Epithelial cell of proximal tubule (primary cell): ENCODE results near the gene AUTS2. TPM values are rescaled to one million over a fixed set of nuclear protein-coding genes. Genes with fewer than 3 reads are reported as not detected.
"Not testable (repeated sequence)": the region's sequence is repeated elsewhere in the genome, so short reads cannot be mapped to it uniquely, and the experiment has no call there.

Experiments used
- DNase-seq: peaks from one replicate; pipeline ENCODE4 v3.0.0-alpha.2; 2011; ENCODE audit warnings: low read depth
- H3K4me3 ChIP-seq: 2 replicates; pipeline ENCODE4 v1.5.1; 2011; ENCODE audit warnings: low read depth, mild to moderate bottlenecking, low read length
- CTCF ChIP-seq: conservative IDR thresholded peaks from 2 replicates; pipeline ENCODE4 v1.5.1; 2012; ENCODE audit warnings: low read depth, mild to moderate bottlenecking, low read length
- total RNA-seq: library from RNA; depleted of rRNA; stranded (reverse); fragments of >200 nt; gene quantifications from 2 replicates; pipeline ENCODE4 v1.2.3, GENCODE V29; 2015

Gene AUTS2
- total RNA-seq, 1 donor from 2014 or later: 10.0 TPM

DNA sequence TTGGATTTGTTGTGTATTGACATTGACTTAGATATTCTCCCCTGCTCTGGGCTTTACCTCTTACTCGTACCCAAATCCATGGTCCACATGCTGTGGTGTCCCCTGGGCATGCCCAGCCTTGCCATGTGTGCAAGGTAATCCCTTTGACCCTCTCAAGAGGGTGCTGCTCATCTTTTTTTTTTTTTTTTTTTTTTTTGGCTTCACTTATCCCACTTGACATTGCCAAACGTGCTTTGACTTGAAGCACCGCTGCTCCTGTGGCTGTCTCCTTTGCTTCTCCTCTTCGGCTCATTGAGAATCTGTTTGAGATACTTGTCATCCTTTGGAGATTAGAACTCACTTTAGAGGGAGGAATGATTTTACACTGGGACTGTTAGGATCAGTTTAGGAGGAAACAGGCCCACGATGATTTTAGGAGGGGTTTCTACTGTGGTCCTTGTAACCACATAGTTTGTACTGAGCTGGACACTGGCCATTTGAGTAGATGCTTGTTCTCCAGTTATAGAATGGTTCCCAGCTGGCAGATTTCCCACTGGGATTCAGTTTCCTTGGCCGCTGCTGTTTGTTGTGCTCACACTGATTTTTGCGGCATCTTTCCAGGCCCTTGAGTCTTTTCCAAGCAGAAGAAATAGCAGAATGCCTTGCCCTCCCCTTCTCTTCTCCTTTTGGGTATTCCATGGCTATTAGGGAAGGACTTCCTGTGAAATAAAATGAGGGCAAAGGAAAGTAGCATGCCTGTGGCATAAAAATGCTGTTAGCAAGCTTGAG lies 184.8 kb downstream of the AUTS2 start:
- no peak overlapping the region for H3K4me3 ChIP-seq
- no peak for TF ChIP-seq CTCF
- DNase-seq: no peak

- not testable (repeated sequence) for DNase-seq, H3K4me3 ChIP-seq
These were observed 187.9 kb downstream of the AUTS2 start for GRCh38 chr7:69786130-69786529.

GRCh38 chr7:69786730-69787395 lies 188.6 kb downstream of the AUTS2 start:
- no peak overlapping the region for H3K4me3 ChIP-seq
- no peak for DNase-seq
- TF ChIP-seq CTCF: no peak

- H3K4me3 ChIP-seq: no peak overlapping the region
- no peak for DNase-seq
These were observed 189.6 kb downstream of the AUTS2 start for GRCh38 chr7:69787736-69788431.

GRCh38 chr7:69789563-69789962 lies 191.3 kb downstream of the AUTS2 start:
- no peak for DNase-seq
- TF ChIP-seq CTCF: no peak
- no peak overlapping the region for H3K4me3 ChIP-seq

More at GRCh38 chr7:69787736-69788431, 189.6 kb downstream of the AUTS2 start:
- no peak for TF ChIP-seq CTCF

DNA sequence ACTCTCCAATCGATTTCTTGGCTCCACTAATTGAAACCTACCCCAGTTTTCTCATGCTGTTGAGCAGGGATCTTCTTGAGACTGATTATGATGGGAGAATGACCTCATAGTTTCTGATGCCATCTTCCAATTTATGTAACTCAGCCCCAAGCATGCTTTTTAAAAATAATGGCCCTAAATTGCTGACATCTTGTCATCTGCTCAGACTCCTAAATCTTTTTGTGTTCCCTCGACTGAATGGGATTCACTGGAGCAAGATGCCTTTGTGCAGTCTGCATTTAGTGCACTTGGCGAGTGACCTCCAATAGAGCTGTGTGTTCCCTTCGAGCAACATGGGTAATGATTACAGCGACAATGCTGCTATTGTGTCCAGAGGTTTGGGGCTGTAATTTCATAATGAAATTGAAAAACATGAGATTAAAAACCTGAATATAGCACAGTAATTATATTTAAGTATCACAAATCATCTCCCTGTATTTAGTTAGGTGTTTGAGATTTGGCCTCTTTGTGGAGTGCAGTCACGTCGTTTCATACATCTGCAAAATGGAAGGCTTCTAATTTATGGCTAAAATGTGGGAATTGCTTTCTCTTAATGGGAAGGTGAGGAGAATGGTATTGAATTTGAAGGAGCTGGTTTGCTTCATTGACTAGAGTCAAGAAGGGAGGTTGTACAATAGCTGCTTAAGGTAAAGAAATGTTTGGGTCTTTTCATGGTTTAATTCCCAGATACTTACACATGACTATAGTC lies 192.9 kb downstream of the AUTS2 start:
- no peak overlapping the region for H3K4me3 ChIP-seq
- no peak for DNase-seq
- TF ChIP-seq CTCF: no peak

- TF ChIP-seq CTCF: no peak
- no peak overlapping the region for H3K4me3 ChIP-seq
- DNase-seq: no peak
These were observed 193.5 kb downstream of the AUTS2 start for GRCh38 chr7:69791739-69792138.
